ENCODE data around the gene FBXW10.
"Not testable (repeated sequence)": the region's sequence is repeated elsewhere in the genome, so short reads cannot be mapped to it uniquely, and the experiment has no call there.

The FBXW10 gene

DNA sequence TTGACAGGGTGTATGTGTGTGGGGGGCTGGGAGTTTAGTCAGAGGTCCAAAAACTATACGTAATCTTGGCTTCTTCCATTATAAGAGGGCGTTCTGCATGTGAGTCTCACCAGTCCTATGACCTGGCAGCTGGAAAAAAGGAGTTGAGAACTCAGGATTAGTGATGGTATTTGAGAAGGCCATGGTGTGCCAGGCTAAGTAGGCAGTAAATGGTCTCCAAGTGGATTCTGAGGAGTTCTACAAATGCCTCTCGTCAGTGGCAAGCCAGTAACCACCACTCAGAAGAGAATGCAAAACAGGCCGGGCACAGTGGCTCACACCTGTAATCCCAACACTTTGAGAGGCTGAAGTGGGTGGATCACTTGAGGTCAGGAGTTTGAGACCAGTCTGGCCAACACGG is 21.2 kb upstream of the FBXW10 start:
- not testable (repeated sequence) for H3K27ac ChIP-seq (ENCODE audit: low read length); H3K4me3 ChIP-seq (ENCODE audit: low read length in 2 of 2)

DNA sequence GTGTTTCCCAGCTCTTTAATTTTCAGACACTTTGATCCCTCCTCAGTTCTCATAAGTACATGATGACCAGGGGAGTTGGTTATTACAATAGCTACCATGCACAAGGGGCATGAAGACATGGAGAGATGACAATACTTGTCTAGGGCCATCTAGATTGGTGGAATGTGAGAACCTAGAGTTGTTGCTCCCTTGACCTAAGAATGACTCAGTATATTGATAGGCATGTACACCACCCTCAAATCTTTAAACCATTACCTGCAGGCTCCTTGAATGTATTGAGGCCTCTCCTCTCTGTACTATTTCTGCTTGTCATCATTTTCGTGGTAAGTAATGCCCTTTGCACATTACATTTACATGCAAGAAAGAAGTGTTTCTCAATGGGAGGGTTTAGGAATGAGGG is 20.3 kb upstream of the FBXW10 start:
- H3K27ac ChIP-seq (ENCODE audit: low read length); H3K36me3 ChIP-seq (ENCODE audit: control insufficient read depth in 2 of 2, insufficient read depth in 2 of 2, low read length in 2 of 2); H3K27me3 ChIP-seq (ENCODE audit: control insufficient read depth in 1 of 2, insufficient read depth in 2 of 2, low read length in 2 of 2); H3K4me3 ChIP-seq (ENCODE audit: low read length in 2 of 2); H3K9me3 ChIP-seq (ENCODE audit: control insufficient read depth in 2 of 2, low read length in 2 of 2); H3K9ac ChIP-seq (ENCODE audit: low read length in 2 of 2); H3K4me1 ChIP-seq (ENCODE audit: control insufficient read depth, insufficient read depth, low read length): not testable (repeated sequence)

More for the DNA sequence above, 21.2 kb upstream of the FBXW10 start:
- H3K36me3 ChIP-seq (ENCODE audit: control insufficient read depth in 2 of 2, insufficient read depth in 2 of 2, low read length in 2 of 2); H3K4me1 ChIP-seq (ENCODE audit: control insufficient read depth, insufficient read depth, low read length); H3K9ac ChIP-seq (ENCODE audit: low read length in 2 of 2); H3K27me3 ChIP-seq (ENCODE audit: control insufficient read depth in 1 of 2, insufficient read depth in 2 of 2, low read length in 2 of 2); H3K9me3 ChIP-seq (ENCODE audit: control insufficient read depth in 2 of 2, low read length in 2 of 2): not testable (repeated sequence)

DNA sequence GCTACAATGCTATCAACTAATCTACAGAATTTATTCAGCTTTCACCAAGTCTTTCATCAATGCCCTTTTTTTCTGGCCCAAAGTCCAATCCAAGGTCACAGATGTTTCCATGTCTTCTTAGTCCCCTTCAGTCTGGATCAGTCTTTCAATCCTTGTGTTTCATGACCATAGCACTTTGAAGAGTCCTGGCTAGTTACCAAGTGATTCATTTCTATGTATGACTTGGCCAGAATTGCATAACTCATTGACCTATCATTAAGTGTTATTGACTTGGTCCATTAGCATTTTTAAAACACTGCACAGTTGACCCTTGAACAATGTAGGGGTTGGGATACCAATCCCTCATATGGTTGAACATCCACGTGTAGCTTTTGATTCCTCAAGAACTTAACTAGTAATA is 11.4 kb upstream of the FBXW10 start:
- H3K27me3 ChIP-seq (ENCODE audit: control insufficient read depth in 1 of 2, insufficient read depth in 2 of 2, low read length in 2 of 2); H3K9me3 ChIP-seq (ENCODE audit: control insufficient read depth in 2 of 2, low read length in 2 of 2); H3K27ac ChIP-seq (ENCODE audit: low read length); H3K9ac ChIP-seq (ENCODE audit: low read length in 2 of 2); H3K36me3 ChIP-seq (ENCODE audit: control insufficient read depth in 2 of 2, insufficient read depth in 2 of 2, low read length in 2 of 2); H3K4me1 ChIP-seq (ENCODE audit: control insufficient read depth, insufficient read depth, low read length); H3K4me3 ChIP-seq (ENCODE audit: low read length in 2 of 2): not testable (repeated sequence)

DNA sequence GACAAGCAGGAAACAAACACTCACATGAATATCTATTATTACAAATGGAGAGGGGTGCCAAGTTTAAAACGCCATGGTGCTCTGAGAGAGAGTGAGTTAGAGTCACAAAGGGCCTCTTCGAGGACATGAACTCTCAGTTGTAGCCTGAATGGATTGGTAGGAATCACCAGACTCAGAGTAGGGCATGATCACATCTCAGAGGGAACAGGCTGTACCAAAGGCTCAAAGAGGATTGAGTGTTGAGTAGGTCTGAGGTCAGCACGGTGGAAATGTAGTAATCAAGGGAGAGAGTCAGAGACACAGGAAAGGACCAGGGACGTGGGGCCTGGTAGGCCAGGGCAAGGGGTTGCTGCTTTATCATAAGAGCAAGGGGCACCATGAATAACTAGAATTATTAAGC is 10.5 kb upstream of the FBXW10 start:
- not testable (repeated sequence) for H3K4me1 ChIP-seq (ENCODE audit: control insufficient read depth, insufficient read depth, low read length); H3K36me3 ChIP-seq (ENCODE audit: control insufficient read depth in 2 of 2, insufficient read depth in 2 of 2, low read length in 2 of 2); H3K27me3 ChIP-seq (ENCODE audit: control insufficient read depth in 1 of 2, insufficient read depth in 2 of 2, low read length in 2 of 2); H3K27ac ChIP-seq (ENCODE audit: low read length); H3K9ac ChIP-seq (ENCODE audit: low read length in 2 of 2); H3K4me3 ChIP-seq (ENCODE audit: low read length in 2 of 2); H3K9me3 ChIP-seq (ENCODE audit: control insufficient read depth in 2 of 2, low read length in 2 of 2)

DNA sequence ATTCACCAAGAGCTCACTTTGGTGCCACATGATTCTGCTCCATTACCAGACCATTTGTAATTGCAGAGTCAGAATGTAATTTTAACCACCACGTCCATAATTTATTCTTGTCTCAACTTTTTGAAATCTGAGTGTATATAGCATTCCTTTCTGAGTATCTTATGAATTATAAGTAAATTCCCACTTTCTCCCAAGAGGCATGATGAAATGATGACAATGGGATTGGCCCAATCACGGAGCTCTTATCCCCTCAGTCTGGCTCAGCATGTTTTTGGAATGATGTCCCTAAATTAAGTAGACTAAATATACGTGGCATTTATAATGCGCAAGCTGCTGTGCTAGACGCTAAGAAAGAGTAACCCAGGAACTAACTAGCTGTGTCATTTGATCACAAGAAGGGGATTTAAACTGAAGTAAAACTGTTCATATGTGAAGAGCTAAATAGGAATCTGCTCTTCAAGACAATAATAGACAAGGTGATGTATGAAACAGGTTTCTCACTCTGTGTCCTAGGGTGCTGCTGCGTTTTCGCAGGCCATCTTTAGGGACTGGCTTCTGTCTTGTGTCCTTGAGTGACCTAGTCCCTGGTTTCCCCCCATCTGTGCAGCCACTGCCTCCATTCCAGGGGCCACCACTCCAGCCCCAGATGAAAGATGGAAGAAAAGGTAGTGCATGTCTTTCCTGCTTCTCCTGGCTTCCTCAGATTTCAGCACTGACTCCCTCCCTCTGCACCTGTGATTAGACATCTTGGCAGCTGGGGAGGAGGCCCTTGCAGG is 4.0 kb upstream of the FBXW10 start:
- H3K4me3 ChIP-seq (ENCODE audit: low read length in 2 of 2); H3K36me3 ChIP-seq (ENCODE audit: control insufficient read depth in 2 of 2, insufficient read depth in 2 of 2, low read length in 2 of 2); H3K27me3 ChIP-seq (ENCODE audit: control insufficient read depth in 1 of 2, insufficient read depth in 2 of 2, low read length in 2 of 2); H3K27ac ChIP-seq (ENCODE audit: low read length); H3K4me1 ChIP-seq (ENCODE audit: control insufficient read depth, insufficient read depth, low read length); H3K9ac ChIP-seq (ENCODE audit: low read length in 2 of 2); H3K9me3 ChIP-seq (ENCODE audit: control insufficient read depth in 2 of 2, low read length in 2 of 2): not testable (repeated sequence)

DNA sequence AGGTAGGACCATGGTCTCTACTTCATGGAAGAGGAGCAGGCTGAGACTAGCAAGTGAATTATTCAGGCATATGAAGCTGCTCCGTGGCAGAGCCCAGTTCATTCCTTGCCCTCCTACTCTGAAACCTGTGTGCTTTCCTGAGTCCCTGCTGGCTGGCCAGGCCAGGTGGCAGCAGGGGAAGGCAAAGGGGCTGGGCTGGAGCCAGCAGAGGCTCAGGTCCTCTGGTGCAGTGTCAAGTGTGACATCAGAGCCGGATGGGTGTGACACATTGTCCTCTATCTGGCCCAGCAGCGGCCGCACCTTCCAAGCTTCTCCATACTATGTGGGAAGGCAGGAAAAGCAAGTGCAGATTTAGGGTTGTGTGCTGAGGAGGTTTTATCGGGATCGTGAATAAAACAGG is 2.6 kb upstream of the FBXW10 start:
- H3K4me3 ChIP-seq (ENCODE audit: low read length in 2 of 2); H3K36me3 ChIP-seq (ENCODE audit: control insufficient read depth in 2 of 2, insufficient read depth in 2 of 2, low read length in 2 of 2); H3K27me3 ChIP-seq (ENCODE audit: control insufficient read depth in 1 of 2, insufficient read depth in 2 of 2, low read length in 2 of 2); H3K27ac ChIP-seq (ENCODE audit: low read length); H3K9me3 ChIP-seq (ENCODE audit: control insufficient read depth in 2 of 2, low read length in 2 of 2); H3K4me1 ChIP-seq (ENCODE audit: control insufficient read depth, insufficient read depth, low read length); H3K9ac ChIP-seq (ENCODE audit: low read length in 2 of 2): not testable (repeated sequence)

DNA sequence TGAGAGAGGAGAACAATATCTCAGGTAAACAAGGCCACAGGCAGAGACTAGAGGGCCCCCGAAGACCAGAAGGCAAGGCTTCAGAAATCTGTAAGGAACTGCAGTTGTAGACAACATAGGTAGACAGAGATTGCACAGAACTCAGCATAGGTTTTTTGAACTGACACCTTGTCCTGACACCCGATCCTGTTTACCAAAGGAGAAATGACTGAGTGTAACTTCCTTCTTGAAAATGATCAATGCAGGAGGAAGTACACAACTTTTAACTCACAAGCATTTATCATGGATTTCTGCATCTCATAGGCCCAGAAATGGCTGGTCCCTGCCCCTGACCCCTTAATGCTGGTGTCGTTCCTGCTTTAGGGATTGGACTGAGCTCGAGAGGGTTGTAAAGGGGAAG is 872 bp downstream of the FBXW10 start:
- not testable (repeated sequence) for H3K4me3 ChIP-seq (ENCODE audit: low read length in 2 of 2); H3K9me3 ChIP-seq (ENCODE audit: control insufficient read depth in 2 of 2, low read length in 2 of 2); H3K27ac ChIP-seq (ENCODE audit: low read length); H3K9ac ChIP-seq (ENCODE audit: low read length in 2 of 2); H3K36me3 ChIP-seq (ENCODE audit: control insufficient read depth in 2 of 2, insufficient read depth in 2 of 2, low read length in 2 of 2); H3K4me1 ChIP-seq (ENCODE audit: control insufficient read depth, insufficient read depth, low read length); H3K27me3 ChIP-seq (ENCODE audit: control insufficient read depth in 1 of 2, insufficient read depth in 2 of 2, low read length in 2 of 2)

DNA sequence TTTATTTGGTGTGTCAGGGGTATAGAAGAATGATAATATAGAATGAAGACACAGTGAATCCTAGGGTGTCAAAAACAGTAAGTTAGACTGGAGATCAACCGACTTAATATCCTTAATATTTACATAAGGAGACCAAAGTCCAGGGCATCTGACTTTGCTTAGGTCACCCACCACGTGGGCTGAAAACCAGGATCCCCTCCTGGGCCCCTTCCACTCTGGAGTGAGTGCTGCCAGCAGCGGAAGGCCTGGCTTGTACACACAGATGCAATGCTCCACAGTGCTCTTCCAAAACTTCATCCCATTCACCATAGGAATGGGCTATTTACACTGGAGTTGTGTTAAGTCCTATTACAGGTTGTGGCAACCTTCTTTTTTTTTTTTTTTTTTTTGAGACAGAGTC is 2.7 kb downstream of the FBXW10 start:
- not testable (repeated sequence) for H3K36me3 ChIP-seq (ENCODE audit: control insufficient read depth in 2 of 2, insufficient read depth in 2 of 2, low read length in 2 of 2); H3K4me3 ChIP-seq (ENCODE audit: low read length in 2 of 2); H3K27me3 ChIP-seq (ENCODE audit: control insufficient read depth in 1 of 2, insufficient read depth in 2 of 2, low read length in 2 of 2); H3K9ac ChIP-seq (ENCODE audit: low read length in 2 of 2); H3K9me3 ChIP-seq (ENCODE audit: control insufficient read depth in 2 of 2, low read length in 2 of 2); H3K4me1 ChIP-seq (ENCODE audit: control insufficient read depth, insufficient read depth, low read length); H3K27ac ChIP-seq (ENCODE audit: low read length)

DNA sequence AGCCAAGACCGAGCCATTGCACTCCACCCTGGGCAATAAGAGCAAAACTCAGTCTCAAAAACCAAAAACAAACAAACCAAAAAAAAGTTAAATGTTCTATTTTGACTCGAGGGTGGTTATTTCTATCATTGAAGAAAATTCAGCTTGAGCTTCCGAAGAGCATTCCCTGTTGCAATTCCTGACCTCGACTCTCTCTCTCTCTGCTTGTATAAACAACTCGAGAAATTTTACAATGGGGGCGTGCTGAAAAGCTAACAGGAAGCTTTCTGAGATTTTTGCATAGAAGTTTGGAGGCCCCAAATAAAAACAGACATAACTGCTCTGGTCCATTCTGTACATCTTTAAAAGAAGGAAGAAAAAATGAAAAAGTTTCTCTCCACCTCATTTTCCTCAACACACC is 3.6 kb downstream of the FBXW10 start:
- not testable (repeated sequence) for H3K4me3 ChIP-seq (ENCODE audit: low read length in 2 of 2); H3K9me3 ChIP-seq (ENCODE audit: control insufficient read depth in 2 of 2, low read length in 2 of 2)

DNA sequence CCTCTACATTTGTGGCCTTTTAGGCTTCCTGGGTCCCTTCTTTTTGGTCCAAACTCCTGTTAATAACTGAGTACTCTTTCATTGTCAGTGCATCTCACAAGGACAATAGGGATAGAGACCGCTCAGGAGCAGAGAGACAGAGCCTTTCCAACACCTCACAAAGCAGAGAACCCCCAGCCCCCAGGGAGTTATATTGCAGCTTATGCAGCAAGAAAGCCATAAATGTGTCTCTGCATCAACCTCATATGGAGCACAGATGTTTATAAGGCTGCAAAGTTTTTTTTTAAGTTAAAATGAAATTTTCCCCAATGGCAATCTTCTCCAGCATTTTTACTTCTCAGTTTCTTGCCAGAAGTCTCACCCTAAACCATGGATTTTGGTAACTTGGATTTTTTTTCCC is 6.4 kb downstream of the FBXW10 start:
- H3K36me3 ChIP-seq (ENCODE audit: control insufficient read depth in 2 of 2, insufficient read depth in 2 of 2, low read length in 2 of 2); H3K9me3 ChIP-seq (ENCODE audit: control insufficient read depth in 2 of 2, low read length in 2 of 2); H3K4me1 ChIP-seq (ENCODE audit: control insufficient read depth, insufficient read depth, low read length); H3K4me3 ChIP-seq (ENCODE audit: low read length in 2 of 2); H3K27ac ChIP-seq (ENCODE audit: low read length); H3K9ac ChIP-seq (ENCODE audit: low read length in 2 of 2); H3K27me3 ChIP-seq (ENCODE audit: control insufficient read depth in 1 of 2, insufficient read depth in 2 of 2, low read length in 2 of 2): not testable (repeated sequence)

More for the DNA sequence above, 3.6 kb downstream of the FBXW10 start:
- not testable (repeated sequence) for H3K27ac ChIP-seq (ENCODE audit: low read length); H3K4me1 ChIP-seq (ENCODE audit: control insufficient read depth, insufficient read depth, low read length); H3K36me3 ChIP-seq (ENCODE audit: control insufficient read depth in 2 of 2, insufficient read depth in 2 of 2, low read length in 2 of 2); H3K27me3 ChIP-seq (ENCODE audit: control insufficient read depth in 1 of 2, insufficient read depth in 2 of 2, low read length in 2 of 2); H3K9ac ChIP-seq (ENCODE audit: low read length in 2 of 2)

DNA sequence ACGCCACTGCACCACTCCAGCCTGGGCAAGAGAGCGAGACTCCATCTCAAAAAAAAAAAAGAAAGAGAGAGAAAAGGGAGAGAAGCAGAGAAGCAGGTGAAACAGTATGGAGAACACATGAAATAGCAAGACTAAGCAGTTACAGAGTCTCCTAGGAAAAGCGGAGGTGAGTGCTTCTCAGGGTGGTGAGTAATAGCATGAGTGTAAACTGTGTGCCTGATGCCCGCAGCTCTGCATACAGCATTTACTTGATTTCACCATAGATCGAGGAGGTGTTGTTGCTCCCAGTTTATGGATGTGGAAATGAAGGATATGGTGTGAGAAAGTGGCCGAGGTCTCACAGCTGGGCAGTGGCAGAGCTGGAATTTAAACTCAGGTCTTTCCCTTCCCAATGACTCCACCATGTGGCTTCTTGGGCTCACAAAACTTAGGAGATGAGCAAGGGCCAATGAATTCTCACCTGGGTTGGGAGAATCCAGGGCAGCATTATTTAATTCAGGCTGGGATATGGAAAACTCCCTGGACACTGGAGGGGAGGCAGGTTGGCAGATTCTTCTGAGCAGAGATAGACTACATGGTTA is 10.1 kb downstream of the FBXW10 start:
- not testable (repeated sequence) for H3K27ac ChIP-seq (ENCODE audit: low read length); H3K4me3 ChIP-seq (ENCODE audit: low read length in 2 of 2); H3K27me3 ChIP-seq (ENCODE audit: control insufficient read depth in 1 of 2, insufficient read depth in 2 of 2, low read length in 2 of 2); H3K9ac ChIP-seq (ENCODE audit: low read length in 2 of 2); H3K36me3 ChIP-seq (ENCODE audit: control insufficient read depth in 2 of 2, insufficient read depth in 2 of 2, low read length in 2 of 2); H3K9me3 ChIP-seq (ENCODE audit: control insufficient read depth in 2 of 2, low read length in 2 of 2); H3K4me1 ChIP-seq (ENCODE audit: control insufficient read depth, insufficient read depth, low read length)
